HEK293 (cell line): ENCODE measurements around the gene EPHA4.

Experiments used
- CTCF ChIA-PET: fragments of 350-600 bp; formaldehyde crosslinking; extraction: SDS; loops from one replicate; lab custom pipeline; 2021; ENCODE audit warnings: antibody characterized with exemption; lab: Yijun Ruan, JAX
- POLR2A ChIA-PET: fragments of 300-600 bp; formaldehyde crosslinking; extraction: SDS; loops from one replicate; lab custom pipeline; 2020; ENCODE audit warnings: antibody characterized with exemption, inconsistent platforms; lab: Yijun Ruan, JAX
- H3K27ac ChIP-seq: fragments of 200-500 bp; sonication (Bioruptor generic); 2 replicates; pipeline ENCODE4 v1.5.1; 2014; ENCODE audit warnings: low read depth, low read length, control low read depth, inconsistent platforms; ENCODE audit errors: extremely low read depth
- H3K36me3 ChIP-seq, 2 experiments: fragments of 200-500 bp in 1 of 2; sonication (Bioruptor generic) in 1 of 2; 1 replicate in 1 of 2; 2 replicates in 1 of 2; pipeline ENCODE4 v1.5.1; 2014 to 2017; ENCODE audit warnings: inconsistent platforms in 2 of 2, low read length in 2 of 2; ENCODE audit not compliant: control insufficient read depth in 2 of 2, insufficient read depth in 1 of 2
- H3K4me1 ChIP-seq: fragments of 200-500 bp; sonication (Bioruptor generic); 2 replicates; pipeline ENCODE4 v1.5.1; 2014; ENCODE audit warnings: mild to moderate bottlenecking, low read length, inconsistent platforms; ENCODE audit not compliant: control insufficient read depth, insufficient read depth
- H3K4me3 ChIP-seq: 2 replicates; pipeline ENCODE4 v1.5.1; 2011; ENCODE audit warnings: low read depth, mild to moderate bottlenecking, control low read depth, low read length, moderate library complexity
- H3K9me3 ChIP-seq: fragments of 200-500 bp; sonication (Bioruptor generic); 2 replicates; pipeline ENCODE4 v1.5.1; 2014; ENCODE audit warnings: low read depth, low read length, inconsistent platforms; ENCODE audit not compliant: control insufficient read depth, insufficient read depth
- FEZF1 ChIP-seq: fragments of 450-650 bp; formaldehyde crosslinking; IDR thresholded peaks from 2 replicates; pipeline ENCODE4 v1.5.1; 2016; ENCODE audit warnings: missing biosample characterization, missing genetic modification characterization
- KLF16 ChIP-seq: fragments of 450-650 bp; formaldehyde crosslinking; IDR thresholded peaks from 2 replicates; pipeline ENCODE4 v1.5.1; 2017; ENCODE audit warnings: missing biosample characterization, missing genetic modification characterization
- MEIS1 ChIP-seq: sonication (generic); formaldehyde crosslinking; IDR thresholded peaks from 2 replicates; pipeline ENCODE4 v1.8.1; 2022; ENCODE audit warnings: missing genetic modification reagents, mild to moderate bottlenecking, borderline replicate concordance
- RBAK ChIP-seq: fragments of 450-650 bp; formaldehyde crosslinking; IDR thresholded peaks from 2 replicates; pipeline ENCODE4 v1.5.1; 2016; ENCODE audit warnings: missing biosample characterization, missing genetic modification characterization
- REST ChIP-seq: fragments of 450-650 bp; formaldehyde crosslinking; IDR thresholded peaks from 2 replicates; pipeline ENCODE4 v1.5.1; 2016; ENCODE audit warnings: missing biosample characterization, missing genetic modification characterization
- WT1 ChIP-seq: fragments of 450-650 bp; formaldehyde crosslinking; IDR thresholded peaks from 2 replicates; pipeline ENCODE4 v1.5.1; 2016; ENCODE audit warnings: missing biosample characterization, missing genetic modification characterization
- ZNF114 ChIP-seq: fragments of 450-650 bp; formaldehyde crosslinking; IDR thresholded peaks from 2 replicates; pipeline ENCODE4 v1.5.0; 2017; ENCODE audit warnings: missing biosample characterization, missing genetic modification characterization
- ZNF132 ChIP-seq: fragments of 450-650 bp; formaldehyde crosslinking; IDR thresholded peaks from 2 replicates; pipeline ENCODE4 v1.5.1; 2017; ENCODE audit warnings: missing biosample characterization, missing genetic modification characterization, borderline replicate concordance
- ZNF146 ChIP-seq: fragments of 450-650 bp; formaldehyde crosslinking; IDR thresholded peaks from 2 replicates; pipeline ENCODE4 v1.5.1; 2016; ENCODE audit warnings: missing biosample characterization, missing genetic modification characterization
- ZNF248 ChIP-seq: fragments of 450-650 bp; formaldehyde crosslinking; IDR thresholded peaks from 2 replicates; pipeline ENCODE4 v1.5.1; 2017; ENCODE audit warnings: missing biosample characterization, missing genetic modification characterization
- ZNF366 ChIP-seq: fragments of 450-650 bp; formaldehyde crosslinking; conservative IDR thresholded peaks from 2 replicates; pipeline ENCODE4 v1.5.1; 2016; ENCODE audit warnings: missing biosample characterization, missing genetic modification characterization
- ZNF391 ChIP-seq: fragments of 450-650 bp; formaldehyde crosslinking; IDR thresholded peaks from 2 replicates; pipeline ENCODE4 v1.5.1; 2016; ENCODE audit warnings: low read depth, missing biosample characterization, missing genetic modification characterization, borderline replicate concordance
- ZNF654 ChIP-seq: fragments of 450-650 bp; formaldehyde crosslinking; IDR thresholded peaks from 2 replicates; pipeline ENCODE4 v1.5.1; 2016; ENCODE audit warnings: low read depth, missing biosample characterization, missing genetic modification characterization
- TF ChIP-seq, protein P1 (sequence below): fragments of 450-650 bp; formaldehyde crosslinking; IDR thresholded peaks from 2 replicates; pipeline ENCODE4 v1.5.1; 2016; ENCODE audit warnings: missing biosample characterization, missing genetic modification characterization
- TF ChIP-seq, protein P2 (sequence below): fragments of 450-650 bp; formaldehyde crosslinking; IDR thresholded peaks from 2 replicates; pipeline ENCODE4 v1.5.1; 2017; ENCODE audit warnings: missing biosample characterization, missing genetic modification characterization
- TF ChIP-seq, protein P3 (sequence below): fragments of 450-650 bp; formaldehyde crosslinking; conservative IDR thresholded peaks from 2 replicates; pipeline ENCODE4 v1.5.1; 2016; ENCODE audit warnings: low read depth, missing biosample characterization, missing genetic modification characterization
- TF ChIP-seq, protein P4 (sequence below): fragments of 450-650 bp; formaldehyde crosslinking; IDR thresholded peaks from 2 replicates; pipeline ENCODE4 v1.5.1; 2016; ENCODE audit warnings: missing biosample characterization, missing genetic modification characterization

The EPHA4 gene

GRCh38 chr2:221602938-221603337 is 30.8 kb upstream of the EPHA4 start:
- no peaks in the 10 kb centered on the region for H3K4me1 ChIP-seq
- ChIA-PET CTCF (interaction anchor here (0.7 kb wide), 2 partner anchors 204 to 741 kb away, joined by 3 read pairs; no protein-coding TSS in a partner anchor), POLR2A (no interaction called here)
- no peak overlapping the region for H3K27ac ChIP-seq
- TF ChIP-seq WT1 (tag by site-specific recombination) (no peak), ZNF248 (no peak), RBAK (no peak), KLF16 (tag by site-specific recombination) (no peak), ZNF114 (no peak), ZNF391 (tag by site-specific recombination) (no peak), FEZF1 (no peak), MEIS1 (no peak), ZNF146 (tag by site-specific recombination) (no peak), REST (tag by site-specific recombination) (no peak), ZNF366 (tag by site-specific recombination) (no peak), ZNF132 (tag by site-specific recombination) (no peak), ZNF654 (tag by site-specific recombination) (no peak)
- TF ChIP-seq, protein P1, sequence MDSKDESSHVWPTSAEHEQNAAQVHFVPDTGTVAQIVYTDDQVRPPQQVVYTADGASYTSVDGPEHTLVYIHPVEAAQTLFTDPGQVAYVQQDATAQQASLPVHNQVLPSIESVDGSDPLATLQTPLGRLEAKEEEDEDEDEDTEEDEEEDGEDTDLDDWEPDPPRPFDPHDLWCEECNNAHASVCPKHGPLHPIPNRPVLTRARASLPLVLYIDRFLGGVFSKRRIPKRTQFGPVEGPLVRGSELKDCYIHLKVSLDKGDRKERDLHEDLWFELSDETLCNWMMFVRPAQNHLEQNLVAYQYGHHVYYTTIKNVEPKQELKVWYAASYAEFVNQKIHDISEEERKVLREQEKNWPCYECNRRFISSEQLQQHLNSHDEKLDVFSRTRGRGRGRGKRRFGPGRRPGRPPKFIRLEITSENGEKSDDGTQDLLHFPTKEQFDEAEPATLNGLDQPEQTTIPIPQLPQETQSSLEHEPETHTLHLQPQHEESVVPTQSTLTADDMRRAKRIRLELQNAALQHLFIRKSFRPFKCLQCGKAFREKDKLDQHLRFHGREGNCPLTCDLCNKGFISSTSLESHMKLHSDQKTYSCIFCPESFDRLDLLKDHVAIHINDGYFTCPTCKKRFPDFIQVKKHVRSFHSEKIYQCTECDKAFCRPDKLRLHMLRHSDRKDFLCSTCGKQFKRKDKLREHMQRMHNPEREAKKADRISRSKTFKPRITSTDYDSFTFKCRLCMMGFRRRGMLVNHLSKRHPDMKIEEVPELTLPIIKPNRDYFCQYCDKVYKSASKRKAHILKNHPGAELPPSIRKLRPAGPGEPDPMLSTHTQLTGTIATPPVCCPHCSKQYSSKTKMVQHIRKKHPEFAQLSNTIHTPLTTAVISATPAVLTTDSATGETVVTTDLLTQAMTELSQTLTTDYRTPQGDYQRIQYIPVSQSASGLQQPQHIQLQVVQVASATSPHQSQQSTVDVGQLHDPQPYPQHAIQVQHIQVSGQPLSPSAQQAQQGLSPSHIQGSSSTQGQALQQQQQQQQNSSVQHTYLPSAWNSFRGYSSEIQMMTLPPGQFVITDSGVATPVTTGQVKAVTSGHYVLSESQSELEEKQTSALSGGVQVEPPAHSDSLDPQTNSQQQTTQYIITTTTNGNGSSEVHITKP (tag by site-specific recombination) = no peak
- TF ChIP-seq, protein P2, sequence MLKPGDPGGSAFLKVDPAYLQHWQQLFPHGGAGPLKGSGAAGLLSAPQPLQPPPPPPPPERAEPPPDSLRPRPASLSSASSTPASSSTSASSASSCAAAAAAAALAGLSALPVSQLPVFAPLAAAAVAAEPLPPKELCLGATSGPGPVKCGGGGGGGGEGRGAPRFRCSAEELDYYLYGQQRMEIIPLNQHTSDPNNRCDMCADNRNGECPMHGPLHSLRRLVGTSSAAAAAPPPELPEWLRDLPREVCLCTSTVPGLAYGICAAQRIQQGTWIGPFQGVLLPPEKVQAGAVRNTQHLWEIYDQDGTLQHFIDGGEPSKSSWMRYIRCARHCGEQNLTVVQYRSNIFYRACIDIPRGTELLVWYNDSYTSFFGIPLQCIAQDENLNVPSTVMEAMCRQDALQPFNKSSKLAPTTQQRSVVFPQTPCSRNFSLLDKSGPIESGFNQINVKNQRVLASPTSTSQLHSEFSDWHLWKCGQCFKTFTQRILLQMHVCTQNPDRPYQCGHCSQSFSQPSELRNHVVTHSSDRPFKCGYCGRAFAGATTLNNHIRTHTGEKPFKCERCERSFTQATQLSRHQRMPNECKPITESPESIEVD (tag by site-specific recombination) = no peak
- TF ChIP-seq, protein P3, sequence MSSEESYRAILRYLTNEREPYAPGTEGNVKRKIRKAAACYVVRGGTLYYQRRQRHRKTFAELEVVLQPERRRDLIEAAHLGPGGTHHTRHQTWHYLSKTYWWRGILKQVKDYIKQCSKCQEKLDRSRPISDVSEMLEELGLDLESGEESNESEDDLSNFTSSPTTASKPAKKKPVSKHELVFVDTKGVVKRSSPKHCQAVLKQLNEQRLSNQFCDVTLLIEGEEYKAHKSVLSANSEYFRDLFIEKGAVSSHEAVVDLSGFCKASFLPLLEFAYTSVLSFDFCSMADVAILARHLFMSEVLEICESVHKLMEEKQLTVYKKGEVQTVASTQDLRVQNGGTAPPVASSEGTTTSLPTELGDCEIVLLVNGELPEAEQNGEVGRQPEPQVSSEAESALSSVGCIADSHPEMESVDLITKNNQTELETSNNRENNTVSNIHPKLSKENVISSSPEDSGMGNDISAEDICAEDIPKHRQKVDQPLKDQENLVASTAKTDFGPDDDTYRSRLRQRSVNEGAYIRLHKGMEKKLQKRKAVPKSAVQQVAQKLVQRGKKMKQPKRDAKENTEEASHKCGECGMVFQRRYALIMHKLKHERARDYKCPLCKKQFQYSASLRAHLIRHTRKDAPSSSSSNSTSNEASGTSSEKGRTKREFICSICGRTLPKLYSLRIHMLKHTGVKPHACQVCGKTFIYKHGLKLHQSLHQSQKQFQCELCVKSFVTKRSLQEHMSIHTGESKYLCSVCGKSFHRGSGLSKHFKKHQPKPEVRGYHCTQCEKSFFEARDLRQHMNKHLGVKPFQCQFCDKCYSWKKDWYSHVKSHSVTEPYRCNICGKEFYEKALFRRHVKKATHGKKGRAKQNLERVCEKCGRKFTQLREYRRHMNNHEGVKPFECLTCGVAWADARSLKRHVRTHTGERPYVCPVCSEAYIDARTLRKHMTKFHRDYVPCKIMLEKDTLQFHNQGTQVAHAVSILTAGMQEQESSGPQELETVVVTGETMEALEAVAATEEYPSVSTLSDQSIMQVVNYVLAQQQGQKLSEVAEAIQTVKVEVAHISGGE (tag by site-specific recombination) = no peak
- TF ChIP-seq, protein P4, sequence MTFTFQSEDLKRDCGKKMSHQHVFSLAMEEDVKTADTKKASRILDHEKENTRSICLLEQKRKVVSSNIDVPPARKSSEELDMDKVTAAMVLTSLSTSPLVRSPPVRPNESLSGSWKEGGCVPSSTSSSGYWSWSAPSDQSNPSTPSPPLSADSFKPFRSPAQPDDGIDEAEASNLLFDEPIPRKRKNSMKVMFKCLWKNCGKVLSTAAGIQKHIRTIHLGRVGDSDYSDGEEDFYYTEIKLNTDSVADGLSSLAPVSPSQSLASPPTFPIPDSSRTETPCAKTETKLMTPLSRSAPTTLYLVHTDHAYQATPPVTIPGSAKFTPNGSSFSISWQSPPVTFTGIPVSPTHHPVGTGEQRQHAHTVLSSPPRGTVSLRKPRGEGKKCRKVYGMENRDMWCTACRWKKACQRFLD (tag by site-specific recombination) = no peak
- no peaks in the 10 kb centered on the region for H3K36me3 ChIP-seq
- no peak overlapping the region for H3K4me3 ChIP-seq
- H3K9me3 ChIP-seq = no peaks in the 10 kb centered on the region
